NK-92 treated with Interleukin-12 subunit alpha and Interleukin-12 subunit beta, amount 100 ng/mL, for 24 hours (cell line): ENCODE data around the gene IL36B.

ENCODE experiments used
- DNase-seq: peaks from one replicate; lab custom pipeline; 2025; lab: John Stamatoyannopoulos, UW

The IL36B gene

DNA sequence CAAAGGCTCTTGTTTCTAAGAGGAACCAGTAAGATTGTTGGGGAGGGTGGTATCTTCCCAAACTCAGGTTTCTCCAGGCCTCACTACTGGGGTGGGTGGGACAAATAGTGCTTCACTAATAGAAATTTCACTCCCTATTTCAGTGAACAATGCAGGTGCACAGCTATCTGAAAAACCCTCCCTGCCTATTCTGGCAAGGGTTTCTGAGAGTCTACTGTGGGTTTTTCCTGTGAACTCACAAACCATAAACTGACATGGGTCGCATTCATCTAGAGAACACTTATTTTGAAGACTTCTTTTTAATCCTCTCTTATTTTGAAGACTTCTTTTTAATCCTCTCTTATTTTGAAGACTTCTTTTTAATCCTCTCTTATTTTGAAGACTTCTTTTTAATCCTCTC is 43.0 kb downstream of the IL36B start:
- DNase-seq = no peak

DNA sequence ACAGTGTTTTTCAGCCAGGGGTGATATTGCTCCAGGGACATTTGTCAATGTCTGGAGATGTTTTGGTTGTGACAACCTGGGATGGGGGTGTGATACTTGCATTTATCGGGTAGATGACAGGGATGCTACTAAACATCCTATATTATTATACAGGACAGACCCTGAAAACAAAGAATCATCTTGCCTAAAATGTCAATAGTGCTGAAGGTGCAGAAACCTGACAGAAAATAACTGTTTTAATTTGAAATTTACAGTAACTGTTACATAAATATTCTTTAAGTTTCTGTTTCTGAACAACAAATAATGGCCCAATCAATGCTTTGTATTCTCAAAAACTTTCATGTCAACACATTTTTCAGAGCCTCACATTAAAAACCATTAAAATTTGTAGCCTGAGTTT is 45.4 kb downstream of the IL36B start:
- no peak for DNase-seq

DNA sequence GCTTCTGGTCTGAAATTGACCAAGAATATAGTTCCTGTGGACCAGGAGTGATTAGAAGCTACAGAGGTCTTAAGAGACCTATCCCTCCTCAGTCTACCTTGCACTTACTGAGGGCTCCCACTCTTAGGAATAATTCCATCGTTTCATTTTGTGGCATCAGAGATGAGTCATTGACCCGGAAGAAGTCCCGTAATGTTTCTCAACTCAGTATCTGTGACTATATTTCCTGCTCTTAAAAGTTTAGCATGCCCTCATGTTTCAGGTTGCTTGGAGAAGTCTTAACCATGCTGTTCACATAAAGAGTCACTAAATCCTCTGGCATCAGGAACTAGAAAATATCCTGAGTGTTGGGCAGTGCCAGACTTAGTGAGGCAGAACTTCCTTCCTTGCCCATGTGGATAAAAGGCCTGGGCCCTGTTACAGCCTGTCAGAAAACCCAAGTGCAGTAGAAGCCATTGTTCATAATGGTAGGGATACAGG is 47.6 kb downstream of the IL36B start, which contains the start of gene IL36A:
Gene IL36A (plus strand): TSS at position 430 of the 480 bp plus-strand sequence. CDS start 413 bp downstream, outside the sequence.
- DNase-seq = no peak

DNA sequence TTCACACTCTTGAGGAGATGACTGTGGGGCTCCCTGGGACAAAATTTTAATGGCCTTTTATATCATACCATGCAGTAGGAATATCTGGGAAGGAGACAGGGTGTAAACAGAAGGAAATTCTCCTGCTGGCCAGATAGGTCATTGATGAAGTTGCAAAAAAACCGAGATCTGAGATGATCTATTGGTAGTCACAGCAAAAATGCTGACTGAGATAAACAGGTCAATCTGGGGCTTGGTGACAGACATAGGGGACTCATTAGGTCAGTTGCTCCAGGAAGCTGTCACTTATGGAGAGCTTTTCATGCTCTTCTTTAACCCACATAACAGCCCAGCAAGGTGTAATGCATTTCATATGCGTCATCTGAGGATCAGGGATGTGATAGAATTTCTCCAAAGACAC is 50.0 kb downstream of the IL36B start:
- DNase-seq = no peak

DNA sequence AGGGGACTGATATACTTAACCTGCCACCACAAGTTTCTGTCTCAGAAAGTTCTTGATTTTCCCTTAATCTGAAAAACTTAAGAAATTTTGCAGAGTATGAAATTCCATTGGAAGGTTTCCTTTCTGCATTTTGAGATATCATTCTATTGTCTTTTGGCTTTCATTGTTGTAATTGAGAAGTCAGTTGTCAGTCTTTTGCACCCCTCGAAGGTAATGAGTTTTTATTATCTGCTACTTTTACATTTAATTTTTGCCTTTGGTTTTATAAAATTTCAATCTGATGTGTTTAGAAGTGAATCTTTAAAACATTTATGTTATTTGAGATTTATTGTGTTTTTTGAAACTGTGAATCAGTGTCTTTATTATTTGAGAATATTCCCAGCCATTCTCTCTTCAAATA is 52.2 kb downstream of the IL36B start:
- no peak for DNase-seq

DNA sequence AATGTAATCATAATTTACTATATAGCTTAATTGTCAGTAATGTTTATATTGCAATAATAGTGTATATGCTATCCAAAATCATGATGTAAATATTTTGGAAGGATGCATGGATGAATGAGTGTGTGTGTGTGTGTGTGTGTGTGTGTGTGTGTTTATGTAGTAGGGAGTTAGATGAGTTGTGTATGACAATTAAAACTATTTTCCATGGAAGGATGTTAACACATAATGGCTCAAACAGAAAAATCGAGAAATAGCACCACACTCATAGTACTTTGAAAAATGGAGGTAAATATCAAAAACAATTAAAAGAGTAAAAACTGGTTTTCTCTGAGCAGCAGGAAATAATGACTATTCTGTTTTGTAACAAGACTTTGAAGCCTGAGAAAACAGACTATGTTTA is 55.5 kb downstream of the IL36B start:
- no peak for DNase-seq

DNA sequence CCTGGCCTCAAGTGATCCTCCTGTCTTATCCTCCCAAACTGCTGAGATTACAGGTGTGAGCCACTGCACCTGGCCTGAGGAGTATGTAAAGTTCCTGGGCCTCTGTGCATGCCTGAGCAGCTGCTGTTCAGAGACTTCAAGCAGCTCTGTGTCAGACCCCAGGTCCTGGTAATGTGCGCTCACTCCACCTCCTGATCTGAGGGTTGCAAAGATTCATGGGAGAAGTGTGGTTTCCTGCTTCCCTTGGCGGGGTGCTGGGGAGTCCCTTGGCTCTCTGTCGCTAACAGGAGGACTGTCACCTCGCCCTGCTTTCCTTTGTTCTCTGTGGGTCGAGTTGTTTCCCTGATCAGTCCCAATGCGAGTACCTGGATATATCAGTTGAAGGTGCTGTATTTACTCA is 56.0 kb downstream of the IL36B start:
- DNase-seq = no peak

DNA sequence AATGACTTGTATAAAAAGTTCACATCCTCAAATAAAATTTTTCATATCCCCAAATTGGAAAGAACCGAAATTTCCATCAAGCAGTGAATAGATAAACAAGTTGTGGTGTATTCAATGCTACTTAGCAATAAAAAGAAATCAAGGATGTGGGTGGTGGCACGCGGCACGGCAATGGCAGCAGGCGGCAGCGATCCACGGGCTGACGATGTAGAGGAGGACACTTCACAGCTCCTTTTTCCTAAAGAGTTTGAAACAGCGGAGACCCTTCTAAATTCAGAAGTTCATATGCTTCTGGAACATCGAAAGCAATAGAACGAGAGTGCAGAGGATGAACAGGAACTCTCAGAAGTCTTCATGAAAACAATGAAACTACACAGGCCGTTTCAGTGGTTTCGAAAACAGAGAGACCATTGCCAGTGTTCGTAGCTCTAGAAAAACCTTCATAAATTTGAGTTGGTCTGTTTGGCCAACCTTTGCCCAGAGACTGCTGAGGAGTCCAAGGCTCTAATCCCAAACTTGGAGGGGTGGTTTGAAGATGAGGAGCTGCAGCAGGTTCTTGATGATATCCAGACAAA is 57.2 kb downstream of the IL36B start:
- no peak for DNase-seq

DNA sequence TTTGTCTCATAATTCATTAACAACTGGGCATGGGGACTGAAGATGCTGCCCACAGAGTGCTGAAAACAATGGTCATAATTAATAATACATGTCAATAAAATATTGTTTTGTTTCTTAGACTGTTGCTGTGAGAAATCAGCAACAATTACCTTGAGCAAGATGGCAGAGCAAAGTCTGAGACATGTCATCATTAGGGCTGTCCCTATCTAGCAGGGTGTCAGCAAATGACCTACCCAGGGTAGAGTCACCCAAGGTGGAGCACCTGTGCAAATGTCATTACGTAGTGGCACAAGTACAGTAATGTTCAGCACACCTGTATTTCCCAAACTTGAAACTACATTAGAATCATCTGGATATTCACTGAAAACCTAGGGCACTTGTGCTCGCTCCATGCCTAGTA is 58.0 kb downstream of the IL36B start:
- no peak for DNase-seq

DNA sequence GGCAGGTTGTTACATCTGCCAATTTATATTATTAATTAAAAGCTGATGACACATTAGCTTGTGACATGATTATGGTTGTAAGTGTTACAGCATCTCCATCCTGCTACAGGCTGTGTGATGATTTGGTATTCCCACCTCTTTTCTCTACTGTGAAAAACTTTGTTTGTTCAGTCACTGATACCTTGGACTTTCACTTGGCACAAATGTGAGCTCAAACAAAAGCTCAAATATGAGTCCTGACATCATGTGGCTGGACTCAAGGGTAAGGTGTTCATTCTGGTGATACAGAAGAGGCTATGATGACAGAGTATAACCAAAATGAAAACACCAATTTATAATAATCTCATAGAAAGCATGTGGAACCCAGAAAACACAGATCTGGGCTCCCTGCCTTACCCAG is 58.8 kb downstream of the IL36B start:
- no peak for DNase-seq

DNA sequence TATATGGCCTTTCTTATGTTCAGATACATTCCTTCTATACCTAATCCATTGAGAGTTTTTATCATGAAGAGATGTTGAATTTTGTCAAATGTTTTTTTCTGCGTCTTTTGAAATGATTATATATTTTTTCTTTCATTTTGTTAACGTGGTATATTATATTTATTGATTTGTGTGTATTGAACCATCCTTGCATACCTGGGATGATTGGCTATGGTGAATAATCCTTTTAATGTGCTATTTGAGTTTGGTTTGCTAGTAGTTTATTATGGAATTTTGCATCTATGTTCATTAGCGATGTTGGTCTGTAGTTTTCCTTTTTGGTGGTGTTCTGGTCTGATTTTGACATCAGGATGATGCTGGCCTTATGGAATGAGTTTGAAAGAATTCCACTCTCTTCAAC is 63.1 kb downstream of the IL36B start:
- DNase-seq = no peak

DNA sequence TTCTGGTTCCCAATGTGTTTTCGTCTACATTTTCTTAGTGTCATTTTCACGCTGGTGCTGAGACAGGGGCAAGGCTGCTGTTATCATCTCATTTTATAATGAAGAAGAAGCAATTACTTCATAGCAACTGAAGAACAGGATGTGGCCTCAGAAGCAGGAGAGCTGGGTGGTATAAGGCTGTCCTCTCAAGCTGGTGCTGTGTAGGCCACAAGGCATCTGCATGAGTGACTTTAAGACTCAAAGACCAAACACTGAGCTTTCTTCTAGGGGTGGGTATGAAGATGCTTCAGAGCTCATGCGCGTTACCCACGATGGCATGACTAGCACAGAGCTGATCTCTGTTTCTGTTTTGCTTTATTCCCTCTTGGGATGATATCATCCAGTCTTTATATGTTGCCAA is 67.6 kb downstream of the IL36B start:
- no peak for DNase-seq

DNA sequence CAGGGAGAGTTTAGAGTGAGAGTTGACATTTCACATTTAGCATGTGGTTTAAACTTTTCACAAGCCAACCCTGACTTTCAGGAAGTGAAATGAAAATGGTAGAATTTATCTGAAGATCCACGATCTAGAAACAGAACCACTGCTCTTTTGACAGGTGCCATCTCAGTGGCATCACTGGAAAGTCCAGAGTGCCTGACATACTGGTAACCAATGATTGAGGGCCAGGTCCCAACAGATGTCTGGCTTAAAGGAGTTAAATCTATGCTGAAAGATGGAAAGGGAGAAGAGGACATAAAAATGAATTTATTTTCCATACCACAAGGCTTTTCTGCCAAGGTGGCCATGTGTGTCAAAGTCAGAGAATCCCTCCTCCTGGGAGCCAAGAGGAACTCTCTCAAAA is 72.1 kb downstream of the IL36B start:
- no peak for DNase-seq

DNA sequence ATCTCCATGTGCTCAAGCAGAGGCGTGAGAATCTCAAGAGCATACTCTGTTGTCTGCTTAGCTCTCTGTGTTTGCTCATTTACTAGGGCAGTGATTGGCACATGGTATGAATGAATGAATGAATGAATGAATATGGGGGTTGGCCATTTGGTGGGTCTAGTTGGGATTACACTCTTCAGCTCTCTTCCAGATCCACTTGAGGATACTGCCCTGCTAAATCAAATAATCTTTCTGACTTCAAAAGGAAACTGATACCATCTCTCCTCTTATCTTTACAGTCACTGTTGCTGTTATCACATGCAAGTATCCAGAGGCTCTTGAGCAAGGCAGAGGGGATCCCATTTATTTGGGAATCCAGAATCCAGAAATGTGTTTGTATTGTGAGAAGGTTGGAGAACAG is 72.9 kb downstream of the IL36B start:
- DNase-seq = no peak

DNA sequence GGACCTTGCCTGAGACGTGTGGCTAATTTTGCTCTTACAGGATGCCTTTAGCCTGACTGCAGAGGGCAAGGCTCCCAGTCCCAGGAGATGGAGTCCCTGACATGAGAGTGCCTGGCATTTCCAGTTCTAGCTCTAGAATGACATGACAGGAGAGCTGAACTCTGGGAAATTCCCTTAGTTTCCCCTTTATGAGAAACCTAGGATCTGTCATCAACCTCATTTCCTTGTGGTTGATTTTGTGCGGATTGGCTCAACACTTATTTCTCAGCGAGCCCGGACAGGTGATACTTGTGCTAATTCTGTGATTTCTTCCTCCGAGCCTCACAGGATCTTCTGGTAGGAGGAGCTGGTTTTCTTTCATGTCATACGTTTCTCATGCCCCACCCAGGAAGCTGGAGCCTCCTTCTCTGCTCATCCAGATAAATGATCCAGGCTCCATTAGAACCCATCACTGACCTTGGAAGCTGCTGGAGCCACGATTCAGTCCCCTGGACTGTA is 75.1 kb downstream of the IL36B start, which contains the start of gene IL36G:
Gene IL36G (plus strand): TSS at position 448 of the 498 bp plus-strand sequence. CDS start 633 bp downstream, outside the sequence.
- no peak for DNase-seq
